ENCODE results near the gene KCNQ4.

The KCNQ4 gene

GRCh38 chr1:40870135-40870728, 86.6 kb downstream of the KCNQ4 start:
- DNase-seq: no peak

GRCh38 chr1:40872276-40872675, 88.7 kb downstream of the KCNQ4 start:
- no peak for DNase-seq

DNA sequence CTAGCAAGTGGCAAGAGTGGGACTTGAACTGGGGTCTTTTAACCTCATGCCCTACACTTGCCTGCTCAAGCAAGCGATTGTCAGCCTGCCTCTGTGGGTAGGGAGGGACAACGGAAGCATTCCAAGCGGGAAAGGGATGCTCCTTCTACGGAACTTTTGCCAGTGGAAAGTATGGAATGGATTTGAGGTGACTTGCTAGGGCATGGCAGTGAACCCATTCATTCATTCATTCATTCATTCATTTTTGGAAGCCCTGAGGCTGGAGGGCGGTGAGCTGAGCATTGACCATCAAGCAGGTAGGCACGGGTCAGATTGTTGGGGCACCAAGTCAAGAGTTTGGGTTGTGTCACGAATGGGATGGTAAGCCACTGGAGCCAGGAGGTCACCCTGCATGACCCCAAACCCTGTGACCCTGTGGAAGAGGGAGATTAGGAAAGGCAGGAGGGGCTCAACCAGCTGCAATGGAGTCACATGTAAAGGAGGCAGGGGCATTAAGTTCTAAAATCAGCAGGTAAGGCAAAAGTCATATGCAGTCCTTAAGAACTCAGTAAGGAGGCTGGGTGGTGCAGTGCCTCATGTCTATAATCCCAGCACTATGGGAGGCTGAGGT, 90.4 kb downstream of the KCNQ4 start:
- no peak for DNase-seq

- DNase-seq: no peak
Measured at GRCh38 chr1:40876436-40876761, 92.8 kb downstream of the KCNQ4 start.

- no peak for DNase-seq
Measured at GRCh38 chr1:40876891-40877290, 93.3 kb downstream of the KCNQ4 start.

DNA sequence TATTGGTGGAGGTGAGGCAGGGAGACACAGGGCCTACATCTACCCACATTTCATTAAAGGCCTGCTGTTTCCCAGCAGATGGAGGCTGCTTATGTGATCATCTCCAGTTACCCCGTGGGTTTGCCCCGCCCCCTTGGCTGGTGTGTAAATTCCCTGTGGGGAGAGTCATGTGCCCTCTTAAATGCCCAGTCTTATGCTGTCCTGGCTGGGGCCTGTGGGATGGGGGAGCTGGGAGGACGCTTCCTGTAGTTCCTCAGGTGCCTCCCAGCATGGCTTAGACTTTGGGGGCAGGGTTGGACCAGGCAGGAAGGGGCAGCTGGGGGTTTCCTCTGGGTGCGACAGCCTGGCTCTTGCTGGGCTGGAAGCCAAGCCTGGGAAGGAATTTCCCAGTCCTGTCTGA, 94.1 kb downstream of the KCNQ4 start:
- DNase-seq: no peak

- DNase-seq: no peak
Measured at GRCh38 chr1:40878906-40879305, 95.3 kb downstream of the KCNQ4 start.

GRCh38 chr1:40879482-40880175, 96.0 kb downstream of the KCNQ4 start:
- DNase-seq: no peak

GRCh38 chr1:40880813-40881549, 97.4 kb downstream of the KCNQ4 start:
- DNase-seq: no peak

- no peak for DNase-seq
Measured at GRCh38 chr1:40884055-40884795, 100.6 kb downstream of the KCNQ4 start.

DNA sequence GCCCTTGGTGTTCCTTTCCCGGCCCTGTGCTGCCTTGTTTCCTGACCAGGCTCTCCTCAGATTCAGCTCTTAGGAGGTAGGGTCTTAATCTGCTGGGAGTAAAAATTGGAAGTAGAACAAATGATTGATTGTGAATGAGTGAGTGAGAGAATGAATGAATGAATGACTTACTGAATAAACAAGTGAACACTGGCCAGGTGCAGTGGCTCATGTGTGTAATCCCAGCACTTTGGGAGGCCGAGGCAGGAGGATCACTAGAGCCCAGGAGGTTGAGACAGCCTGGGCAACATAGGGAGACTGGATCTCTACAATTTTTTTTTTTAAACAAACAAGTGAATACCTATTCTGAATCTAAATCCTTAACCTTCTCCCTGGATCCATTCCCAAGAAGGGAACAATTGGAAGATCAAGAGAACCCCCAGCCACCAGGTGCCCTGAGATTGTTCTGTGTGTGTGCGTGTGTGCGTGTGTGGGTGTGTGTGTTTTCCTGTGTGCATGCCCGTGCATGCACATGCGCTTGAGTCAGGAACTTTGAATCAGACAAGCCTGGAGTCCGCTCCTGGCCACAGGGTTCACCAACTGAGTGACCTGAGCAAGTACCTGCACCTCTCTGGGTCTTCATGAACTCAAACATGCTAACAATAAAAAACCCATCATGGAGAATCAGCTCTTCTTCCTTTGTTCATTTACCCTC, 102.9 kb downstream of the KCNQ4 start:
- DNase-seq: no peak

DNA sequence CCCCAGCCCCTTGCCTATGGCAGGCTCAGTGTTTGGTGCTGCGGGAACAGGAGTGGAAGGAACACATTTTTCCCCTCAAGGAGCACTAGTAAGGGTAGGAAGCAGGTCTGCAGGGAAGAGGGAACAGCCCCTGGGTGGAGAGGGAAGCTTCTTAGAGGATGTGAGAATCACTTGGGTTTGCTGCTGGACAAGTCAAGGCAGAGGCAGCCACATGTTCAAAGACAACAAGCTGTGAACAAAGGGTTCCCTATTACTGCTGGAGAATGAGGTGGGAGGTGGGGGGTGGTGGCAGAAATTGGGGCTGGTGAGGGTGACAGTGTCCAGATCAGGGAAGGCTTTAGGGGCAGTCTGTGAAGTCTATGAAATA, 103.4 kb downstream of the KCNQ4 start:
- DNase-seq: no peak

GRCh38 chr1:40887652-40888051, 104.1 kb downstream of the KCNQ4 start:
- no peak for DNase-seq

All from activated naive CD4-positive, alpha-beta T cell treated with anti-CD3 and anti-CD28 coated beads, Interleukin-2, amount 50 U/mL, for 16 hours (primary cell).